ENCODE measurements around the gene CST7.
"Not testable (repeated sequence)": the region's sequence is repeated elsewhere in the genome, so short reads cannot be mapped to it uniquely, and the experiment has no call there.

DNA sequence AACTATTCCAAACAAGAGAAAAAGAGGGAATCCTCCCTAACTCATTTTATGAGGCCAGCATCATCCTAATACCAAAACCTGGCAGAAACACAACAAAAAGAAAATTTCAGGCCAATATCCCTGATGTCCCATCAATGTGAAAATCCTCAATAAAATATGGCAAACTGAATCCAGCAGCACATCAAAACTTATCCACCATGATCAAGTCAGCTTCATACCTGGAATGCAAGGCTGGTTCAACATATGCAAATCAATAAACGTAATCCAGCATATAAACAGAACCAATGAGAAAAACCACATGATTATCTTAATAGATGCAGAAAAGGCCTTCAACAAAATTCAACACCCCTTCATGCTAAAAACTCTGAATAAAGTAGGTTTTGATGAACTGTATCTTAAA is 2.7 kb upstream of the CST7 start:
- TF ChIP-seq, protein P1, sequence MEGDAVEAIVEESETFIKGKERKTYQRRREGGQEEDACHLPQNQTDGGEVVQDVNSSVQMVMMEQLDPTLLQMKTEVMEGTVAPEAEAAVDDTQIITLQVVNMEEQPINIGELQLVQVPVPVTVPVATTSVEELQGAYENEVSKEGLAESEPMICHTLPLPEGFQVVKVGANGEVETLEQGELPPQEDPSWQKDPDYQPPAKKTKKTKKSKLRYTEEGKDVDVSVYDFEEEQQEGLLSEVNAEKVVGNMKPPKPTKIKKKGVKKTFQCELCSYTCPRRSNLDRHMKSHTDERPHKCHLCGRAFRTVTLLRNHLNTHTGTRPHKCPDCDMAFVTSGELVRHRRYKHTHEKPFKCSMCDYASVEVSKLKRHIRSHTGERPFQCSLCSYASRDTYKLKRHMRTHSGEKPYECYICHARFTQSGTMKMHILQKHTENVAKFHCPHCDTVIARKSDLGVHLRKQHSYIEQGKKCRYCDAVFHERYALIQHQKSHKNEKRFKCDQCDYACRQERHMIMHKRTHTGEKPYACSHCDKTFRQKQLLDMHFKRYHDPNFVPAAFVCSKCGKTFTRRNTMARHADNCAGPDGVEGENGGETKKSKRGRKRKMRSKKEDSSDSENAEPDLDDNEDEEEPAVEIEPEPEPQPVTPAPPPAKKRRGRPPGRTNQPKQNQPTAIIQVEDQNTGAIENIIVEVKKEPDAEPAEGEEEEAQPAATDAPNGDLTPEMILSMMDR (IDR thresholded peaks at IDR 0.05) = not testable (repeated sequence)
- TF ChIP-seq POLR2A (IDR thresholded peaks at IDR 0.05) = not testable (repeated sequence)

Data from suprapubic skin (tissue), 3 donors.